NCI-H1105 (cell line): Measurements from ENCODE around the gene DUSP2.

Experiments
- DNase-seq: peaks from one replicate; lab custom pipeline; 2025; lab: John Stamatoyannopoulos, UW

Gene DUSP2

GRCh38 chr2:96113951-96114350 lies 31.3 kb downstream of the DUSP2 start:
- DNase-seq, result no peak

GRCh38 chr2:96113367-96113677 lies 31.9 kb downstream of the DUSP2 start:
- DNase-seq, result no peak

GRCh38 chr2:96112501-96113366 lies 32.5 kb downstream of the DUSP2 start:
- DNase-seq, result no peak

- no peak for DNase-seq
These were observed 33.3 kb downstream of the DUSP2 start for GRCh38 chr2:96111823-96112500.

GRCh38 chr2:96111257-96111640 lies 34.0 kb downstream of the DUSP2 start:
- DNase-seq, result no peak

GRCh38 chr2:96110621-96111256 lies 34.5 kb downstream of the DUSP2 start:
- DNase-seq, result no peak

GRCh38 chr2:96109931-96110511 lies 35.2 kb downstream of the DUSP2 start:
- DNase-seq, result no peak

GRCh38 chr2:96109361-96109680 lies 35.9 kb downstream of the DUSP2 start:
- no peak for DNase-seq

GRCh38 chr2:96108541-96109360 lies 36.5 kb downstream of the DUSP2 start:
- no peak for DNase-seq

GRCh38 chr2:96108151-96108540 lies 37.1 kb downstream of the DUSP2 start:
- DNase-seq, result no peak

GRCh38 chr2:96107708-96108065 lies 37.6 kb downstream of the DUSP2 start:
- no peak for DNase-seq

GRCh38 chr2:96106991-96107707 lies 38.1 kb downstream of the DUSP2 start:
- no peak for DNase-seq

- DNase-seq, result no peak
These were observed 39.1 kb downstream of the DUSP2 start for GRCh38 chr2:96105994-96106715.

- no peak for DNase-seq
These were observed 39.9 kb downstream of the DUSP2 start for GRCh38 chr2:96105152-96105915.

GRCh38 chr2:96104487-96104861 lies 40.8 kb downstream of the DUSP2 start:
- no peak for DNase-seq

GRCh38 chr2:96103761-96104486 lies 41.3 kb downstream of the DUSP2 start:
- DNase-seq, result no peak

GRCh38 chr2:96103187-96103601 lies 42.0 kb downstream of the DUSP2 start:
- no peak for DNase-seq

GRCh38 chr2:96102596-96103186 lies 42.5 kb downstream of the DUSP2 start:
- DNase-seq, result no peak

GRCh38 chr2:96100893-96101304 lies 44.3 kb downstream of the DUSP2 start:
- DNase-seq, result no peak
